ENCODE data around the gene VWC2. TPM values are rescaled to one million over a fixed set of nuclear protein-coding genes. Genes with fewer than 3 reads are reported as not detected.

The VWC2 gene
- total RNA-seq, 1 donor from 2014 or later = under 0.01 TPM

DNA sequence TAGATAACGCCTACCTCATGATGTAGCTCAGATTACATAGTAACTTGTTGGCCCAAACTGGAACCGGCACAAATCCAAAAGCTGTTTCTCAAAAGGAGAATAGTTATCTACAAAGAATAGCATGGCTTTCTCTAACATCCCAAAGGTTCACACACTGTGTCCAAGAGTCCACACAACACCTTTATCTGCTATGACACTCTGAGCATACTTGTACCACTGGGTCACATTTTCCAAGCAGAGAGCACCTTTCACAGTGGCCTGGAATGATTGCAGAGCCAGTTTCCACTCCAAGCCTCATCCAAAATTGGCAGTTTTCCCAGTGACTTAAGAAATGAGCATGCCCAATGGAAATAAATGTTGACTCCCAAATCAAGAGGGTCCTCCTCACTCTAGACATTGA, 155.3 kb downstream of the VWC2 start:
- intact Hi-C loops (cut with DNase I) = no loop called here
- no peaks in the 10 kb centered on the region for H3K9me3 ChIP-seq
- no peaks in the 10 kb centered on the region for H3K36me3 ChIP-seq
- H3K4me1 ChIP-seq = no peaks in the 10 kb centered on the region
- no peaks in the 10 kb centered on the region for H3K27me3 ChIP-seq
- no peak overlapping the region for H3K4me3 ChIP-seq
- DNase-seq (ENCODE audit: extremely low spot score in 2 of 2) = no peak
- TF ChIP-seq, protein P1, sequence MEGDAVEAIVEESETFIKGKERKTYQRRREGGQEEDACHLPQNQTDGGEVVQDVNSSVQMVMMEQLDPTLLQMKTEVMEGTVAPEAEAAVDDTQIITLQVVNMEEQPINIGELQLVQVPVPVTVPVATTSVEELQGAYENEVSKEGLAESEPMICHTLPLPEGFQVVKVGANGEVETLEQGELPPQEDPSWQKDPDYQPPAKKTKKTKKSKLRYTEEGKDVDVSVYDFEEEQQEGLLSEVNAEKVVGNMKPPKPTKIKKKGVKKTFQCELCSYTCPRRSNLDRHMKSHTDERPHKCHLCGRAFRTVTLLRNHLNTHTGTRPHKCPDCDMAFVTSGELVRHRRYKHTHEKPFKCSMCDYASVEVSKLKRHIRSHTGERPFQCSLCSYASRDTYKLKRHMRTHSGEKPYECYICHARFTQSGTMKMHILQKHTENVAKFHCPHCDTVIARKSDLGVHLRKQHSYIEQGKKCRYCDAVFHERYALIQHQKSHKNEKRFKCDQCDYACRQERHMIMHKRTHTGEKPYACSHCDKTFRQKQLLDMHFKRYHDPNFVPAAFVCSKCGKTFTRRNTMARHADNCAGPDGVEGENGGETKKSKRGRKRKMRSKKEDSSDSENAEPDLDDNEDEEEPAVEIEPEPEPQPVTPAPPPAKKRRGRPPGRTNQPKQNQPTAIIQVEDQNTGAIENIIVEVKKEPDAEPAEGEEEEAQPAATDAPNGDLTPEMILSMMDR (IDR thresholded peaks at IDR 0.05) = no peak
- TF ChIP-seq POLR2A (IDR thresholded peaks at IDR 0.05) (no peak), POLR2AphosphoS5 (IDR thresholded peaks at IDR 0.05; ENCODE audit: insufficient read depth in 1 of 2, low read depth in 1 of 2) (no peak)
- no peak overlapping the region for H3K27ac ChIP-seq

DNA sequence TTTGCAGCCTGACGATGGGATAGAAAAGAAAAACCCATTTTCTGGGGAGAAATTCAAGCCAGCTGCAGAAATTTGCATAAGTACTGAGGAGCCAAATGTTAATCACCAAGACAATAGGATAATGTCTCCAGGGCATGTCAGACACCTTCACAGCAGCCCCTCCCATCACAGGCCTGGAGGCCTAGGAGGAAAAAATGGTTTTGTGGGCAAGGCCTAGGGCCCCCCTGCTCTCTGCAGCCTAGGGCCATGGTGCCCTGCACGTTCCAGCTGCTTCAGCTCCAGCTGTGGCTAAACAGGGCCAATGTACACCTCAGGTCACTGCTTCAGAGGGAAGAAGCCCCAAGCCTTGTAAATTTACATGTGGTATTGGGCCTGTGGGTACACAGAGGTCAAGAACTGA, 158.2 kb downstream of the VWC2 start:
- H3K27ac ChIP-seq = no peak overlapping the region
- intact Hi-C loops (cut with DNase I) = no loop called here
- no peak for DNase-seq (ENCODE audit: extremely low spot score in 2 of 2)
- H3K4me3 ChIP-seq = no peak overlapping the region
- H3K27me3 ChIP-seq = no peaks in the 10 kb centered on the region
- H3K4me1 ChIP-seq = no peaks in the 10 kb centered on the region
- no peaks in the 10 kb centered on the region for H3K36me3 ChIP-seq
- H3K9me3 ChIP-seq = no peaks in the 10 kb centered on the region
- TF ChIP-seq, protein P1 (IDR thresholded peaks at IDR 0.05) = no peak
- TF ChIP-seq POLR2A (IDR thresholded peaks at IDR 0.05) (no peak), POLR2AphosphoS5 (IDR thresholded peaks at IDR 0.05; ENCODE audit: insufficient read depth in 1 of 2, low read depth in 1 of 2) (no peak)

DNA sequence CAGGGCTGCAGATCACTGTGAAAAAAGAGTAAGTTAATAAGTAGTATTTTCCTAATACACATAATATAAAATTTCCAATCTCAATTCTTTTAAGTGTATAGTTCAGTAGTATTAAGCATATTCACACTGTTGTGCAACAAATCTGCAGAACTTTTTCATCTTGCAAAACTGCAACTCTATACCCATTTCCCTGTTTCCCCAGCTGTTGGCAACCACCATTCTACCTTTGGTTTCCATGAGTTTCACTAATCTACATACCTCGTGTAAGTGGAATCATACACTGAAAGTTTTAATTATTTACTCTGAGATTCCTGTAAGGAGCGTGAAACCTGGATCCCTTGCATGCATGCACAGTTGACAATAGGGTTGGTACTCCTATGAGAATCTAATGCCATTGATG, 164.2 kb downstream of the VWC2 start:
- TF ChIP-seq, protein P1 (IDR thresholded peaks at IDR 0.05) = no peak
- TF ChIP-seq POLR2AphosphoS5 (IDR thresholded peaks at IDR 0.05; ENCODE audit: insufficient read depth in 1 of 2, low read depth in 1 of 2) = no peak
- no peak for TF ChIP-seq POLR2A (IDR thresholded peaks at IDR 0.05)
- intact Hi-C loops (cut with DNase I) = no loop called here

More for the DNA sequence above, 164.2 kb downstream of the VWC2 start:
- no peak for DNase-seq (ENCODE audit: extremely low spot score in 2 of 2)
- H3K9me3 ChIP-seq = no peaks in the 10 kb centered on the region
- H3K4me1 ChIP-seq = no peaks in the 10 kb centered on the region
- H3K27me3 ChIP-seq = no peaks in the 10 kb centered on the region
- H3K4me3 ChIP-seq = no peak overlapping the region
- no peak overlapping the region for H3K27ac ChIP-seq
- H3K36me3 ChIP-seq = no peaks in the 10 kb centered on the region
